ENCODE data around the gene C3orf80. TPM values are rescaled to one million over a fixed set of nuclear protein-coding genes. Genes with fewer than 3 reads are reported as not detected.
A peak's percentile ranks its signal among the peaks of the same experiment; 100 is the strongest.

The C3orf80 gene
- total RNA-seq, 1 experiment from 2014 or later: 0.66 TPM

DNA sequence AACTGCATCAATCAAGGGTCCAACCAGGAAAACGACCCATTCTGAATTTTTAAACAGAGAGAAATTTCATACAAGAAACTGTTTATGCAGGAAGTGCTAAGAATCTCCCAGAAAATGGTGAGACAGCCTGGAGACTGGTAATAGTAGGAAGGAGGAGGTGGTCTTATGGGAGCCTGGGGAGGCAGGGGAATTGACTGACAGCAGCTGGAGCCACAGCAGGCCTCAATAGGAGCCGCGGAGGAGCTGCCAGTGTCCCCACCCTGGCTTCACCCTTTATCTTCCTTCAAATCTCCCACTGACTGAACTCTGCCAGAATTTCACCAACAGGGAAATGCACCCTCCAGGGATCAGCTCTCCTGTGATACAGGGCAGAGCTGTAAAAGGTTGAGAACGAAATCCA, 7.5 kb upstream of the C3orf80 start:
- no peak overlapping the region for H3K27ac Mint-ChIP-seq
- TF ChIP-seq NR3C1 (CRISPR knock-in tag; conservative IDR thresholded peaks at IDR 0.05; ENCODE audit: low read depth) (no peak), PRRX2 (CRISPR knock-in tag; IDR thresholded peaks at IDR 0.05) (no peak), GTF2I (CRISPR knock-in tag; conservative IDR thresholded peaks at IDR 0.05) (no peak), ZNF263 (CRISPR knock-in tag; IDR thresholded peaks at IDR 0.05; ENCODE audit: low read depth) (no peak), KAT7 (CRISPR knock-in tag; IDR thresholded peaks at IDR 0.05; ENCODE audit: borderline replicate concordance) (no peak), TP53 (CRISPR knock-in tag; IDR thresholded peaks at IDR 0.05) (no peak), GRHL2 (CRISPR knock-in tag; IDR thresholded peaks at IDR 0.05; ENCODE audit: insufficient replicate concordance, severe bottlenecking) (no peak), TCF7 (CRISPR knock-in tag; IDR thresholded peaks at IDR 0.05; ENCODE audit: low read depth) (no peak), ERG (CRISPR knock-in tag; IDR thresholded peaks at IDR 0.05) (no peak), ZNF219 (CRISPR knock-in tag; IDR thresholded peaks at IDR 0.05; ENCODE audit: borderline replicate concordance) (no peak), MXD4 (CRISPR knock-in tag; IDR thresholded peaks at IDR 0.05; ENCODE audit: borderline replicate concordance) (no peak), OVOL2 (CRISPR knock-in tag; IDR thresholded peaks at IDR 0.05; ENCODE audit: borderline replicate concordance) (no peak), RELA (CRISPR knock-in tag; IDR thresholded peaks at IDR 0.05; ENCODE audit: borderline replicate concordance) (no peak), ZNF317 (CRISPR knock-in tag; IDR thresholded peaks at IDR 0.05; ENCODE audit: borderline replicate concordance, low read depth) (no peak), SMAD4 (CRISPR knock-in tag; IDR thresholded peaks at IDR 0.05) (no peak)
- POLR2A ChIA-PET: no interaction called here
- no peaks in the 10 kb centered on the region for H3K36me3 Mint-ChIP-seq
- CTCF ChIA-PET: interaction anchor here (0.9 to 1.5 kb wide), 3 partner anchors 8 to 186 kb away, joined by 4 read pairs; no protein-coding TSS in a partner anchor
- no peaks in the 10 kb centered on the region for H3K9me3 Mint-ChIP-seq
- peaks cover 16% of the 10 kb centered on the region for H3K27me3 Mint-ChIP-seq (ENCODE audit: low read depth)
- H3K4me1 Mint-ChIP-seq: peaks cover 3% of the 10 kb centered on the region; the same call in 1 of the 2 replicates
- H3K4me3 Mint-ChIP-seq: no peak overlapping the region
- DNase-seq (ENCODE audit: low spot score) (no peak), ATAC-seq (peak; percentile 75)

GRCh38 chr3:160218136-160218535, 7.1 kb upstream of the C3orf80 start:
- no peaks in the 10 kb centered on the region for H3K36me3 Mint-ChIP-seq
- ChIA-PET CTCF (interaction anchor here (0.9 to 1.5 kb wide), 3 partner anchors 9 to 186 kb away, joined by 4 read pairs; no protein-coding TSS in a partner anchor), POLR2A (no interaction called here)
- peaks cover 21% of the 10 kb centered on the region for H3K27me3 Mint-ChIP-seq (ENCODE audit: low read depth)
- peak; percentile 26; the same call in 1 of the 2 replicates for ATAC-seq
- H3K27ac Mint-ChIP-seq: no peak overlapping the region
- DNase-seq (ENCODE audit: low spot score): no peak
- H3K4me1 Mint-ChIP-seq: peaks cover 3% of the 10 kb centered on the region; the same call in 1 of the 2 replicates
- H3K9me3 Mint-ChIP-seq: no peaks in the 10 kb centered on the region
- no peak overlapping the region for H3K4me3 Mint-ChIP-seq
- TF ChIP-seq GTF2I (CRISPR knock-in tag; conservative IDR thresholded peaks at IDR 0.05) (no peak), CREB1 (CRISPR knock-in tag; IDR thresholded peaks at IDR 0.05) (no peak), ATF1 (CRISPR knock-in tag; IDR thresholded peaks at IDR 0.05) (no peak), STAT6 (CRISPR knock-in tag; conservative IDR thresholded peaks at IDR 0.05; ENCODE audit: low read depth) (no peak), CDX4 (CRISPR knock-in tag; IDR thresholded peaks at IDR 0.05; ENCODE audit: borderline replicate concordance) (no peak), HMGXB4 (CRISPR knock-in tag; IDR thresholded peaks at IDR 0.05) (no peak), CBFB (CRISPR knock-in tag; IDR thresholded peaks at IDR 0.05; ENCODE audit: low read depth) (no peak), SMAD4 (CRISPR knock-in tag; IDR thresholded peaks at IDR 0.05) (no peak), FOXP1 (CRISPR knock-in tag; IDR thresholded peaks at IDR 0.05; ENCODE audit: borderline replicate concordance) (no peak), JUN (CRISPR knock-in tag; IDR thresholded peaks at IDR 0.05) (no peak)
- TF ChIP-seq, protein P1, sequence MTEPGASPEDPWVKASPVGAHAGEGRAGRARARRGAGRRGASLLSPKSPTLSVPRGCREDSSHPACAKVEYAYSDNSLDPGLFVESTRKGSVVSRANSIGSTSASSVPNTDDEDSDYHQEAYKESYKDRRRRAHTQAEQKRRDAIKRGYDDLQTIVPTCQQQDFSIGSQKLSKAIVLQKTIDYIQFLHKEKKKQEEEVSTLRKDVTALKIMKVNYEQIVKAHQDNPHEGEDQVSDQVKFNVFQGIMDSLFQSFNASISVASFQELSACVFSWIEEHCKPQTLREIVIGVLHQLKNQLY (CRISPR knock-in tag; IDR thresholded peaks at IDR 0.05): no peak
- TF ChIP-seq, protein P2, sequence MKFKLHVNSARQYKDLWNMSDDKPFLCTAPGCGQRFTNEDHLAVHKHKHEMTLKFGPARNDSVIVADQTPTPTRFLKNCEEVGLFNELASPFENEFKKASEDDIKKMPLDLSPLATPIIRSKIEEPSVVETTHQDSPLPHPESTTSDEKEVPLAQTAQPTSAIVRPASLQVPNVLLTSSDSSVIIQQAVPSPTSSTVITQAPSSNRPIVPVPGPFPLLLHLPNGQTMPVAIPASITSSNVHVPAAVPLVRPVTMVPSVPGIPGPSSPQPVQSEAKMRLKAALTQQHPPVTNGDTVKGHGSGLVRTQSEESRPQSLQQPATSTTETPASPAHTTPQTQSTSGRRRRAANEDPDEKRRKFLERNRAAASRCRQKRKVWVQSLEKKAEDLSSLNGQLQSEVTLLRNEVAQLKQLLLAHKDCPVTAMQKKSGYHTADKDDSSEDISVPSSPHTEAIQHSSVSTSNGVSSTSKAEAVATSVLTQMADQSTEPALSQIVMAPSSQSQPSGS (CRISPR knock-in tag; IDR thresholded peaks at IDR 0.05; ENCODE audit: borderline replicate concordance, low read depth): no peak
- TF ChIP-seq, protein P3, sequence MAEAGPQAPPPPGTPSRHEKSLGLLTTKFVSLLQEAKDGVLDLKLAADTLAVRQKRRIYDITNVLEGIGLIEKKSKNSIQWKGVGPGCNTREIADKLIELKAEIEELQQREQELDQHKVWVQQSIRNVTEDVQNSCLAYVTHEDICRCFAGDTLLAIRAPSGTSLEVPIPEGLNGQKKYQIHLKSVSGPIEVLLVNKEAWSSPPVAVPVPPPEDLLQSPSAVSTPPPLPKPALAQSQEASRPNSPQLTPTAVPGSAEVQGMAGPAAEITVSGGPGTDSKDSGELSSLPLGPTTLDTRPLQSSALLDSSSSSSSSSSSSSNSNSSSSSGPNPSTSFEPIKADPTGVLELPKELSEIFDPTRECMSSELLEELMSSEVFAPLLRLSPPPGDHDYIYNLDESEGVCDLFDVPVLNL (CRISPR knock-in tag; IDR thresholded peaks at IDR 0.05; ENCODE audit: borderline replicate concordance, low read depth): no peak

Measured in WTC11 (cell line).